Heart left ventricle (tissue), 16 donors: ENCODE measurements around the gene CCSER1. TPM values are rescaled to one million over a fixed set of nuclear protein-coding genes. Genes with fewer than 3 reads are reported as not detected.
"Not testable (repeated sequence)": the region's sequence is repeated elsewhere in the genome, so short reads cannot be mapped to it uniquely, and the experiment has no call there.

Experiments used
- ATAC-seq, 4 donors: fragments of 200-7000 bp; cut with Tn5 transposase; one replicate each; pipeline ENCODE4 v1.9.1; 2020 to 2022; ENCODE audit warnings: moderate library complexity in 4 of 4, mild to moderate bottlenecking in 3 of 4, moderate number of reproducible peaks in 1 of 4
- DNase-seq, 5 donors: peaks; one replicate each; pipeline ENCODE4 v3.0.0-alpha.2; 2020
- H3K27ac ChIP-seq, 12 donors: fragments of 200-600 bp; sonication (generic) in 4 of 12; one replicate each; pipeline versions ENCODE4 v1.5.0 to v1.8.0; 2016 to 2022; ENCODE audit warnings: mild to moderate bottlenecking in 2 of 12
- H3K27me3 ChIP-seq, 9 donors: fragments of 200-600 bp; sonication (generic) in 2 of 9; one replicate each; pipeline versions ENCODE4 v1.5.1 to v1.8.0; 2016 to 2022; ENCODE audit warnings: mild to moderate bottlenecking in 3 of 9
- H3K36me3 ChIP-seq, 9 donors: fragments of 200-600 bp; sonication (generic) in 2 of 9; one replicate each; pipeline versions ENCODE4 v1.5.0 to v1.8.0; 2018 to 2022; ENCODE audit warnings: mild to moderate bottlenecking in 2 of 9
- H3K4me1 ChIP-seq, 12 donors: fragments of 200-600 bp; sonication (generic) in 4 of 12; one replicate each; pipeline versions ENCODE4 v1.5.0 to v1.8.0; 2016 to 2022; ENCODE audit warnings: mild to moderate bottlenecking in 3 of 12
- H3K4me3 ChIP-seq, 12 donors: fragments of 200-600 bp; sonication (generic) in 4 of 12; one replicate each; pipeline versions ENCODE4 v1.5.0 to v1.8.0; 2017 to 2022; ENCODE audit warnings: mild to moderate bottlenecking in 9 of 12, moderate library complexity in 4 of 12
- H3K9me3 ChIP-seq, 12 donors: fragments of 200-600 bp; sonication (generic) in 4 of 12; one replicate each; pipeline versions ENCODE4 v1.5.0 to v1.8.0; 2016 to 2022; ENCODE audit warnings: mild to moderate bottlenecking in 1 of 12
- CTCF ChIP-seq, 12 donors: fragments of 200-600 bp; sonication (generic) in 4 of 12; IDR thresholded peaks; one replicate each; pipeline versions ENCODE4 v1.5.0 to v1.8.0; 2018 to 2022; ENCODE audit warnings: antibody characterized with exemption in 12 of 12, mild to moderate bottlenecking in 5 of 12
- POLR2A ChIP-seq, 2 donors: fragments of 450-650 bp; IDR thresholded peaks; one replicate each; pipeline ENCODE4 v1.6.1; 2017; ENCODE audit warnings: antibody characterized with exemption in 2 of 2, mild to moderate bottlenecking in 2 of 2, moderate library complexity in 2 of 2
- WGBS, 4 donors: extraction: QIAGEN DNeasy Blood & Tissue Kit in 2 of 4; methylation state at CpG; one replicate each; pipeline versions ENCODE4 v1.1.5 to v1.1.7; 2013 to 2018; 5-methylcytosine and 5-hydroxymethylcytosine counted together
- intact Hi-C, 10 donors: fragments of 100-400 bp; cut with DNase I; formaldehyde crosslinking; loops; one replicate each; pipeline versions ENCODE4 v1.11.1 to v1.14.2; 2022
- polyA plus RNA-seq, 2 donors: library from polyadenylated mRNA; stranded (reverse); fragments of 200-250 nt; gene quantifications; one replicate each; pipeline ENCODE4 v1.2.3, GENCODE V29; 2013
- total RNA-seq, 9 donors: library from RNA; depleted of rRNA in 2 of 9; stranded (reverse); fragments of >200 nt in 2 of 9; fragmentation: NEBNext Ultra II Directional in 3 of 9; extraction: Animal tissue kit (Norgen Biotek cat#: 25700) in 3 of 9; gene quantifications; one replicate each; pipeline versions ENCODE4 v1.1.0 to v1.2.4, GENCODE V29; 2016 to 2023
- donor health status: ischemic (EF 13 %, LVEDD 7.1; RV severe dilation, severe dysfunction).
- donor health status: healthy with polysubstance abuse.
- donor health status: DM: no; HTN: yes; CAD: no.
- donor health status: DM: no; HTN: no; CAD: no.
- donor health status: ischemic (EF 25% LVEDD 6.9; RV normal size, moderate dysfunction).
- donor health status: ischemic (EF 25% LVEDD 5.7; RV mildly dilated, moderate dysfunction).
- donor health status: healthy.
- donor health status: DM: yes; HTN: yes; CAD: no.
- donor health status: ischemic (EF 35%, LVEDD 5.7; RV mildly dilated, moderate dysfunction).
- donor health status: nonischemic (EF 11% LVEDD 7.7; RV severe dilation, severe dysfunction).
- donor health status: DM: yes; HTN: yes; CAD: no.
- donor health status: PGD.
- donor health status: ischemic (EF 29% LVEDD 5.4; RV normal size, mild dysfunction).
- donor health status: nonischemic (EF 23%, LVEDD 6.1; RV moderate dilation, normal function).

Gene CCSER1
- total and polyA plus RNA-seq, 11 donors, result 2.5 to 15.8 (median 12.2) TPM

GRCh38 chr4:90403781-90404180, 276.6 kb downstream of the CCSER1 start:
- H3K4me1 ChIP-seq, result no peaks in the 10 kb centered on the region
- H3K36me3 ChIP-seq, result no peaks in the 10 kb centered on the region
- no peak overlapping the region for H3K4me3 ChIP-seq
- no peak overlapping the region for H3K27ac ChIP-seq
- H3K9me3 ChIP-seq, result peaks cover 0 to 23% (median 0%) of the 10 kb centered on the region in 12 donors
- ATAC-seq (no peak), DNase-seq (no peak)
- H3K27me3 ChIP-seq, result no peaks in the 10 kb centered on the region
- intact Hi-C loops, result no loop called here
- TF ChIP-seq POLR2A (IDR thresholded peaks at IDR 0.05), result no peak
- no peak for TF ChIP-seq CTCF (IDR thresholded peaks at IDR 0.05)
- WGBS, 4 donors, result 82 to 86% (median 84%) methylated on average over 6 of the region's 6 CpGs

- H3K27ac ChIP-seq, ATAC-seq, DNase-seq, intact Hi-C loops, H3K4me1 ChIP-seq, H3K4me3 ChIP-seq, H3K36me3 ChIP-seq, H3K27me3 ChIP-seq: not testable (repeated sequence)
- 86 to 94% (median 92%) methylated on average over 11 of the region's 11 CpGs for WGBS, 4 donors
- peaks cover 0 to 25% (median 0%) of the 10 kb centered on the region in 12 donors for H3K9me3 ChIP-seq
These were observed 280.7 kb downstream of the CCSER1 start for GRCh38 chr4:90407897-90408296.

GRCh38 chr4:90412786-90413185, 285.6 kb downstream of the CCSER1 start:
- H3K36me3 ChIP-seq, H3K4me3 ChIP-seq, H3K9me3 ChIP-seq, H3K27ac ChIP-seq, intact Hi-C loops, H3K4me1 ChIP-seq, DNase-seq, H3K27me3 ChIP-seq, ATAC-seq: not testable (repeated sequence)

- DNase-seq (no peak), ATAC-seq (no peak)
- intact Hi-C loops, result loop anchor here in 1 of 10 donors (5.0 kb wide), 1 partner anchor 1972 kb away; no protein-coding TSS in a partner anchor
- Histone ChIP-seq H3K27me3 (no peaks in the 10 kb centered on the region), H3K4me3 (no peak overlapping the region), H3K9me3 (no peaks in the 10 kb centered on the region), H3K36me3 (no peaks in the 10 kb centered on the region), H3K4me1 (no peaks in the 10 kb centered on the region), H3K27ac (no peak overlapping the region)
- 79 to 86% (median 82%) methylated on average over 5 of the region's 5 CpGs for WGBS, 4 donors
- TF ChIP-seq CTCF (IDR thresholded peaks at IDR 0.05), result no peak
- no peak for TF ChIP-seq POLR2A (IDR thresholded peaks at IDR 0.05)
These were observed 287.9 kb downstream of the CCSER1 start for GRCh38 chr4:90415116-90415515.

- TF ChIP-seq CTCF (IDR thresholded peaks at IDR 0.05), result peak in 10 of 12 donors; percentile 26 to 63 (median 48)
- no peak for TF ChIP-seq POLR2A (IDR thresholded peaks at IDR 0.05)
- ATAC-seq, result peak in 1 of 4 donors; percentile 59
- DNase-seq, result no peak
- H3K36me3 ChIP-seq, result no peaks in the 10 kb centered on the region
- no peaks in the 10 kb centered on the region for H3K4me1 ChIP-seq
- no peaks in the 10 kb centered on the region for H3K9me3 ChIP-seq
- no peak overlapping the region for H3K27ac ChIP-seq
- 0 to 3% (median 1%) methylated on average over 2 of the region's 2 CpGs for WGBS, 4 donors
- H3K27me3 ChIP-seq, result no peaks in the 10 kb centered on the region
- H3K4me3 ChIP-seq, result no peak overlapping the region
- intact Hi-C loops, result loop anchor here in 1 of 10 donors (5.0 kb wide), 1 partner anchor 1968 kb away; no protein-coding TSS in a partner anchor
These were observed 292.0 kb downstream of the CCSER1 start for GRCh38 chr4:90419124-90419711.
